ENCODE data around the gene TBX1.
A peak's percentile ranks its signal among the peaks of the same experiment; 100 is the strongest.
"Not testable (repeated sequence)": the region's sequence is repeated elsewhere in the genome, so short reads cannot be mapped to it uniquely, and the experiment has no call there.

TBX1 gene

GRCh38 chr22:19723232-19723982 lies 37.2 kb upstream of the TBX1 start, which contains the start of gene GP1BB:
Gene GP1BB, plus strand, starts transcription at chr22:19723539. Its CDS starts 31 bp downstream, at chr22:19723570.
- peak in 1 of 3 donors; percentile 15 for DNase-seq (ENCODE audit: low read depth in 3 of 3)

GRCh38 chr22:19723983-19724827 lies 36.4 kb upstream of the TBX1 start:
- DNase-seq (ENCODE audit: low read depth in 3 of 3), result peak in 2 of 3 donors; percentile 18 to 28

- no peak for DNase-seq (ENCODE audit: low read depth in 3 of 3)
Measured at GRCh38 chr22:19724927-19725661, 35.5 kb upstream of the TBX1 start.

GRCh38 chr22:19726064-19726788 lies 34.4 kb upstream of the TBX1 start:
- not testable (repeated sequence) for DNase-seq (ENCODE audit: low read depth in 3 of 3)

GRCh38 chr22:19727310-19728150 lies 33.0 kb upstream of the TBX1 start:
- DNase-seq (ENCODE audit: low read depth in 3 of 3), result no peak

- DNase-seq (ENCODE audit: low read depth in 3 of 3), result no peak
Measured at GRCh38 chr22:19728271-19728670, 32.3 kb upstream of the TBX1 start.

GRCh38 chr22:19728836-19729235 lies 31.7 kb upstream of the TBX1 start:
- DNase-seq (ENCODE audit: low read depth in 3 of 3), result no peak

- DNase-seq (ENCODE audit: low read depth in 3 of 3), result no peak
Measured at GRCh38 chr22:19729507-19729906, 31.1 kb upstream of the TBX1 start.

GRCh38 chr22:19730198-19730597 lies 30.4 kb upstream of the TBX1 start:
- no peak for DNase-seq (ENCODE audit: low read depth in 3 of 3)

- DNase-seq (ENCODE audit: low read depth in 3 of 3), result peak; percentile 55 to 77 (median 73)
Measured at GRCh38 chr22:19730655-19731360, 29.8 kb upstream of the TBX1 start.

- DNase-seq (ENCODE audit: low read depth in 3 of 3), result no peak
Measured at GRCh38 chr22:19731361-19732135, 29.0 kb upstream of the TBX1 start.

GRCh38 chr22:19732403-19733113 lies 28.0 kb upstream of the TBX1 start:
- DNase-seq (ENCODE audit: low read depth in 3 of 3), result no peak

- DNase-seq (ENCODE audit: low read depth in 3 of 3), result no peak
Measured at GRCh38 chr22:19733755-19734154, 26.8 kb upstream of the TBX1 start.

- DNase-seq (ENCODE audit: low read depth in 3 of 3), result no peak
Measured at GRCh38 chr22:19734163-19734562, 26.4 kb upstream of the TBX1 start.

GRCh38 chr22:19734837-19735382 lies 25.7 kb upstream of the TBX1 start:
- no peak for DNase-seq (ENCODE audit: low read depth in 3 of 3)

GRCh38 chr22:19735665-19736510 lies 24.7 kb upstream of the TBX1 start:
- no peak for DNase-seq (ENCODE audit: low read depth in 3 of 3)
